Measurements from ENCODE around the gene DNM1L.

Gene DNM1L

DNA sequence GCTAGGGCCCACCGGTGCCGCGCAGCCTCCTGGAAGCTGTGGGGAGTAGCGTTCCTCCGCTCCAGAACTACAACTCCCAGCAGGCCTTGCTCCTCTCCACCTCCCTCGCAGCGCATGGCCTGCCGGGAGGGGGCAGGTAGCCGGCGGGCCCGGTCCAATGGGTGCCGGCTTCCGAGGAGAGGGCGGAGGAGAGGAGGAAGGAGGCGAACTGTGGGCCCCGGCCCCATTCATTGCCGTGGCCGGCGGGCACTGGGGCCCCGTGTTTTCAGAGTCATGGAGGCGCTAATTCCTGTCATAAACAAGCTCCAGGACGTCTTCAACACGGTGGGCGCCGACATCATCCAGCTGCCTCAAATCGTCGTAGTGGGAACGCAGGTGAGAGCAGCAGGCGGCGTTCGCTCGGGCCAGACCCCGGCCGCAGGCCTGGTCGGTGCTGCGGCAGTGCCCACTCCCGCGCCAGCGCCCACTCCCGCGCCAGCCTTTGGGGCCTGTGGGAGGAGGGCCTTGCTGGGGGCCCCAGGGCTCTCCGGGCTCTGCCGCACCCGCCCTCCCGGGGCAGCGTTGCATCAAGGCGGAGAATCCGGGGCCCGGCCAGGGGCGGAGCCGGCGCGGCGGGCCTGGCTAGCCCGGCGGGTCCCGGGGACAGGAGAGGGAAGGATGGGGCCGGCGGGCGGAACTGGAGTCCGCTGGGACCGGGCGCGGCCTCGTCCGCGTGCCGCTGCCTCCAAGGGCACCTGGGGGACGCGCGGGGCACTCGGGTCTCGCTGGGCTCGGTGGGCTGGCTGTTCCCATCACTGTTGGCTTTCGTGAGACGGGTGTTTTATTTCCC, at the start of gene DNM1L:
TSS of gene DNM1L (plus strand) at position 211 of the 829 bp plus-strand sequence. CDS start at position 274, 63 bp downstream.
- DNase-seq, result peak; percentile 82

DNA sequence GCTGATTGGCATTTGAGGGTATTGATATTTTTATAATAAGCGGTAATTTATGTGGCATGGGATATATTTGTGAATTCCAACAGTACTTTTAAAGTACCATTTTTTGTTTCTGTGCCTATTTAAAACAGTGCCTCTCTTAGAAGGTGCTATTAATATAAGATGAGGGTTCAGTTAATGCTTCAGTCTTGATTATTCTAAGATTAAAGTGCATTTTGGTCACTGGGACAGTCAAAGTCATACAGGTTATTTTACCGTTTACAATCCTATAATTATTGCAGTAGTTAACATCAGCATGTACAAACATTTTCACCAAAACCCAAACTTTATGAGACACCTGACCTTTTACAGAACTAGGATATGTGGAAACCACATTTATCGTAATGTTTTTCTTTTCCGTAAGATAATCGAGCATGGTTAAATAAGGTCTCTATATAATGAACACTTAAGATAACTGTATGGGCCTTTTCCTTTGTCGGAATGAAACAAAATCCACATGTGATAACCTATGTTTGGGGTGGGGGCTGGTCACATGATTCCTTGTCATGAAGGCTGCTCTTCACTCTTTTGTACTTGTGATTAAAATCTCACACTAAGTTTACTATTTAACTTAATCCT, 37.7 kb upstream of the DNM1L start:
- DNase-seq, result no peak

DNA sequence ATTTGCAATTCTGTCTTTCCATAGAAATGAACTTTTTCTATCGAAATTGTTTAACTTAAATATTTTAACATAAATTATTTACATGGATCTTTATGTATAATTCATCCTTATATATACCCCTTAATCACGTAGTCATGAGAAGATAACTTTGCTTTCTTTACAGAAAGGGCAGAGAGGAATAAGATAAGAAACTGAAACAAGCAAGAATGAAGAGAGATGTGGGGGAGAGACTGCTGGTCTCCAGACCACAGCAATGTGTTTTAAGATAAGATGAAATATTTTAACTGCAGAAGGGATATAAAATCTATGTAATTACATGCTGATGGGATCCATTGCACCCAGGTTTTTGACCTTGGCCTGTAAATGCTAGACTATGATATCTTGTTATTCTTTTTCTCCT, 34.7 kb upstream of the DNM1L start:
- DNase-seq, result peak; percentile 37

DNA sequence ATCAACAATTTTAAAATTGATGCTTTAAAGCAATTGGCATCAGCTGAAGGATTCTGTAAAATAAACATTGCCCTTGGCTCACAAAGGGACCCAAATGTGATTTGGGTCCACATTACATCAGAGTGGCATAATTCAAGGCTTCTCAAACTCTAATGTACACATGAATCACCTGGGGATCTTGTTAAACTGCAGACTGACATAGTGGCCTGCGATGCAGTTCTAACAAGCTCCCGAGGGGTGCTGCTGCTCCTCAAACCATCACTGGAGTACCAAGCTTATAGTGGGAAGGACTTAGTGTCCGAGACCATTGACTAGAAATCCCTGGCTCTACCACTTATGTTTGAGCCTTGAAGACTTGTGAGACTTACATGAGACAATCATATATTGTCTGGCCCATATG, 31.8 kb upstream of the DNM1L start:
- no peak for DNase-seq

DNA sequence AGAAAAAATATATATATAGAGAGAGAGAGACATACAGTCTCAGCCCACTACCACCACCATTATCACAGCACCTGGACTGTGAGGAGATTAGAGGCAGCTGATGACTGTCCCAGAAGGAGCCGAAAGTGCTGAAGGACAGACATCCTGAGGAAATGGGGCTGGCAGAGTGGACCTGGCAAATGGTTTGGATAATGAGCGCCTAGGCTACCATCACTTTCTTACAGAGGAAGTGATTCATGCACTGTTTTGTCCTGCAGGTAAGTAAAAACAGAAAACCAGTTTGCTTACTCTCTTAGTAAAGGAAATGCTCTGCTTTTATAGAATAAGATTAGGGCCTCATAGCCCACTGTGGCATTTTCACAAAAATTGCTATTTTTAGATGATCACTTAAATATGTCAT, 28.6 kb upstream of the DNM1L start:
- DNase-seq, result no peak

DNA sequence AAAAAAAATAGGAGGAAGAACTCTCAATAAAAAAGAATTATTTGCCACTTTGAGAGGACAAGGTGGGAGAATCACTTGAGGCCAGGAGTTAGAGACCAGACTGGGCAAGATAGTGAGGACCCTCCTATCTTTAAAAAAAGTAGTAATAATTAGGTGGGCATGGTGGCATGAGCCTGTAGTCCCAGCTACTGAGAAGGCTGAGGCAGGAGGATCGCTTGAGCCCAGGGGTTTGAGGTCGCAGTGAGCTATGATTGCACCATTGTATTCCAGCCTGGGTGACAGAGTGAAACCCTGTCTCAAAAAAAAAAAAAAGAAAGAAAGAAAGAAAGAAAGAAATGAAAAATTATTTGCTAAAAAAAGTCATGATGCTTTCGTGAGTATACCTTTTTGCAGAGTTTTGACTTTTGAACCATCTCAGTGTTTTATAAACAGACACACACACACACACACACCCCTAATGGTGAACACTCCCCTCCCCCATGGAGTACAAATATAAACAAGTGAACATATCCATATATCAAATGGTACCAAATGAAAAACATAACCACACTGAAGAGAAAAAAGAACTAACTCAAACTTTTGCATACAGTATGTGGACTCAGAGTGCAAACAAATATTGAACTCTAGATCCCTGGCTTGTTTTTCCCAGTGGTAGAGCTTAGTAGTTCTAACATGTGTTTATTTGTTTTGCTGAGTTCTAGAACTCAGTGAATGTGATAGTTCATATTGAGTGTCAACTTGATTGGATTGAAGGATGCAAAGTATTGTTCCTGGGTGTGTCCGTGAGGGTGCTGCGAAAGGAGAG, 27.7 kb upstream of the DNM1L start:
- no peak for DNase-seq

DNA sequence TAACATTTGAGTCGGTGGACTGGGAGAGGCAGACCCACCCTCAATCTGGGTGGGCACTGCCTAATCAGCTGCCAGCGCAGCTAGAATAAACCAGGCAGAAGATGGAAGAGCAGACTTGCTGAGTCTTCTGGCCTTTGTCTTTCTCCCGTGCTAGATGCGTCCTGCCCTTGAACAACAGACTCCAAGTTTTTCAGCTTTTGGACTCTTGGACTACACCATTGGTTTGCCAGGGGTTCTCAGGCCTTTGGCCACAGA, 27.2 kb upstream of the DNM1L start:
- DNase-seq, result no peak

DNA sequence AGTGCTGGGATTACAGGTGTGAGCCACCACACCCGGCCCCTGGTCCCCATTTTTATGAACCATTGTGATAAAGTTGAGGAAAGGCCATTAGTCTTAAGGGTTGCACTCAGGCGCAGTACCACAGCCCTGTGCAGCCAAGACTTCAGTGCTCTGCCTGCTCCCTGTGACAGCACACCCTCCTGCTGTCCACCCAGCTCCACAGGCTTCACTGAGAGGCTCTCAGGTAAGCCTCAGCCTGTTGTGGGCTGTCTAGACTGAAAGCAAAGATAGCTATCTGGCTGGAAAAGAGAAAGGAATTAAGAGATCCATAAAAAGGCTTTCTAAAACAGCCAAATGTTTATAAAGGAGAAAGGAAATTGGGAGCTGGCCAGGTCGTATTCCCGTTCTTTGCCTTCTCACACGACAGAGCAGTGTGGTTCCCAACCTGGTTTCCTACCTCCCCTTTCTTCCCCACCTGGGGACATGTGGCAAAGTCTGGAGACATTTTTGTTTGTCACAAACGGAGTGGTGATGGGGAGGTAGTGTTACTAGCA, 19.1 kb upstream of the DNM1L start:
- no peak for DNase-seq

DNA sequence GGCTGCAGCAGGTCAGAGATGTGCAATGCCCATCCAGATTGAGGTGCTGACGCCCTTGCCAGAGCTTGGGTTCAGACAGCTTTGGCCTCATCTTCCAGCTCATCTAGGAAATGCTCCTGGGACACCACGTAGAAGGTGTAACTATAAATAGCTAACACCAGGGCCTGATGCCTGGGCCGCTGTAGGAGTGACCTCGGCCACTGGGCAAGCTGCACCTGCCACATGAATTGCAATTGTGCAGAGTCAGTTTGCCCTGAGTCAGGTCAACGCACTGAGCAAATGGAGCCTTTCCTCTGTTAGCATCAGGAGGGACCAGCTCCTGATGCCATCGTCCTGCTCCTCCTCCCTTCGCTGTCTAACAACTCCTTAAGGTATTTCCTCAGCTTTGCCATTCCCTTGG, 17.4 kb upstream of the DNM1L start:
- no peak for DNase-seq

DNA sequence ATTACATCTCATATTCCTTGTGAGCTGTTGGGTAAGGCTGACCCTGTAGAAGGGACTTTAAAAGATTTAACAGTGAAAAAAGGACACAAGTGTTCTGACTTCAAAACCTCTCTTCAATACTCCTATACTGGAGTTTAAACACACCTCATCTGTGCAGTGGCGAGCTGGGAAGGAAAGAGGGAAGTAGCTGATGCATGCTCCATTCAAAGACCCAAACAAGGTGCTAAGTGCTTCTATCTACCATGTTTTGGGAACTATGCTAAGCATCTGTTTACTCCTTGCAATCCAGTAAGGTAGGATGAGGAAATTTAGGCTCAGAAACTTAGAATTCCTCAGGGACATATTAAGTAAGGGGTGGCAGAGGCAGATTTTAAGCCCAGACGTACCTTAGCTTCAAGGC, 16.4 kb upstream of the DNM1L start:
- DNase-seq, result no peak

DNA sequence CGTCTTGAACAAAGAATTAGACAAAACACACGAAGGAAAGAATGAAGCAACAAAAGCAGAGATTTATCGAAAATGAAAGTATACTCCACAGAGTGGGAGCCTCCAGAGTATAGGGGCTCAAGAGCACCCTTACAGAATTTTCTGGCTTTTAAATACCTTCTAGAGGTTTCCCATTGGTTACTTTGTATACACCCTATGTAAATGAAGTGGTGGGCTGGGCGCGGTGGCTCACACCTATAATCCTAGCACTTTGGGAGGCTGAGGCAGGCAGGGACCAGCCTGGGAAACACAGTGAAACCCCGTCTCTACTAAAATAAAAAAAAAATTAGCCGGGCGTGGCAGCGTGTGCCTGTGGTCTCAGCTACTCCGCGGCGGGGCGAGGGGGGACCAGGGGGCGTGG, 13.1 kb upstream of the DNM1L start:
- no peak for DNase-seq

DNA sequence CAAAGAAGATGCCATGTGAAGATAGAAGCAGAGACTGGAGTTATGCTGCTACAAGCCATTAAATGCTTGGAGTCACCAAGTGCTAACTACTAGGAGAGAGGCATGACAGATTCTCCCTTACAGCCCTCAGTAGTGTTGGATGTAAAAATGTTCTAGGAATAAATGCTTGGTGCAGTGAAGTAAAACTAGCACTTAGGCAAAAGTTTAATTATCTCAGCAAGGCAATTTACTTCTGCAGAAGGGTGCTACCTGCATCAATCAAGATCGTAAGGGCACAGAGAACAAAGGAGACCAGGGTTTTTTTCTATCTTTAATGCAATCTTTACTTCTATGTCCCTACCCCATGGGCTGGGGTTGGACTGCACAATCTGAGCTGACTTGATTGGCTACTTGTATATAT, 9.5 kb upstream of the DNM1L start:
- no peak for DNase-seq

DNA sequence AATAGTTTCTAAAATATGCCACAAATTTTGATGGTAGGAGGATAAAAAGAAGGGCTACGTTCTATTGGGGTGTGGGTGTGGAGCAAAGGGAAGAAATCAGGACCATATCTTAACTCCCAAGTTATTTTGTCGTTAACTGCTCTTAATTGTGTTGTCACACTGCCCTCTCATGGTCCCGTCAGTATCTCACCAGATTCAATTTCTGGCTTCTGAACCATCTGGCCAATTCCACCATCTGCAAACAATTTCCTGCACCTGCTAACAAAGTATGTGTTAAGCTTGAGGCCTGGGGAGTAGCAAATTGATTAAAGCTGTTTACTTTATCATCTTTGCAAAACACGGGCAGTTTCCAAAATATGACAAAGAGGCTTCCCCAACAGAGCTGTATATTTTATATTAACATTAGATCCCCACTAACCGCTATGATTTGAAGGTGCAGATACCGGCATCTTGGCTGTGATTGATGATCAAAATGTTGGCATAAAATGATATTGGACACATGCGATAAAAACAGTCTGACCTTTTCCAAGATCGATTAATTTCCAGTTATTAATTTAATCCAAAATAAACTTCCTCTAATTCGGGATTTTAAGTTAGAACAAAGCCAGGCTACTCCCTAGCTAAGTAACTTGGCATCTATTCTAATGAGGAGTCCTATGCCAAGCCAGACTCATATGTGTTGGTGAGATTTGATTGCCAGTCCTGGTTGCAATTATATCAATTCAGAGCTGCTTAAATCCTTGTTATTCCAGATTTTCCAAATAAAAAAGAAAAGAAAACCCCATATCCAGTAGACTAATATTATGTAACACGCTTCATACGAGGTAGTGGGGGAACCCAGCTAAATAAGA, 6.9 kb upstream of the DNM1L start:
- peak; percentile 31 for DNase-seq

DNA sequence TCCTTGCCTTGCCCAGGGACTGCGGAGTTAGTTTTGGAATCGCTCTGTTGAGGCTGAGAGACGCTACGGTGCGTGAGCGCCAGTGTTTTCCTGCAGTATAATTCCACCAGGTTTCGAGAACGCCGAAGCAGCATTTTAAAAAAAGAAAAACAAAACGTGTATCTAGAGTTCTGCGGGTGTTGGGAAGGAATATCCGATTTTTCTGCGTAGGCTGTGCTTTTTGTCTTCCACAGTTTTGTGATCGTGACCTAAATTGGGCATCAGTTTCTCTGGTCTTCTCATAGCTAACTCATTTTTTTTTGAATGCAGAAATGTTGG, 778 bp downstream of the DNM1L start:
- DNase-seq, result no peak

DNA sequence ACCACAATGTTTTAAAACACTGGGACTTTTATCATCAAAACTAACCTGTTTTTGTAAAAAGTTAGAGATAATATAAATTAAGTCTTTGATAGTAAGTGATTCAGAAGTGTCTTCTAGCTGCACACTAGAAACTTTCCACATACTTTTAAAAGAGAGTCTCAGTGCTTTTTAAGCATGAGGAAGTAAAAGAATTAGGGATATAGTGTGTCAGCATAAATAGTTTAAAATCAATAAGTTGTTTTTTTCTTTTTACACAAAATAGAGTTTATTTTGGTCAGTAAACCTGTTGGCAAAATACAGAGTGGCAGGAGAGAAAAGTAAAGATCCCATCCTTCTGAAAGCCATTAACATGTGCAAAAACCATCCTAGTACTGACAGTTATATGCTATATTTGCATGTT, 1.7 kb downstream of the DNM1L start:
- DNase-seq, result no peak

DNA sequence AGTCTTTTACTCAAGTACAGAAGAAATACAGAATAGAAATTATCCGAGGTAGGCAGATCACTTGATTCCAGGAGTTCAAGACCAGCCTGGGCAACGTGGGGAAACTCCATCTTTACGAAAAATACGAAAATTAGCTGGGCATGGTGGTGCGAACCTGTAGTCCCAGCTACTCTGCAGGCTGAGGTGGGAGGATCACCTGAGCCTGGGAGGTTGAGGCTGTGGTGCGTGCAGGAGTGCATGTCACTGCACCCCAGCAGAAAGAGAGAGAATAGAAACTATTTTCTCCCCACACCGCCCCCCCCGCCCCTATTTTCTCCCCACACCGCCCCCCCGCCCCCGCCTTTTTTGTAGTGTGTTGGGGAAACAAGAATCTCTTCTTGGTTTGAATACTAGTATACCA, 2.2 kb downstream of the DNM1L start:
- no peak for DNase-seq

DNA sequence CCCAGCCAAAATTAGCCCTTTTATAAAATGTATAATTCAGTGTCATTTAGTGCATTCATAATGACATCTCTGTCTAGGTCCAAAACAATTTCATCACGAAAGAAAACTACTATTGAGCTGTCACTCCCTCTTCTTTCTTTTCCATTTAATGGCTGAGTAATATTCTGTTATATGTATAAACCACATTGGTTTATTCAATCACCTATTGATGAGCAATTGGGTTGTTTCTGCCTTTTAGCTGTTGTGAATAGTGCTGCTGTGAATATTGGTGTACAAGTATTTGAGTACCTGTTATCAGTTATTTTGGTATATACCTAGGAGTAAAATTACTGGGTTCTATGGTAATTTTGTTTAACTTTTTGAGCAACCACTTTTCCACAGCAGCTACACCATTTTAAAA, 7.2 kb downstream of the DNM1L start:
- no peak for DNase-seq

DNA sequence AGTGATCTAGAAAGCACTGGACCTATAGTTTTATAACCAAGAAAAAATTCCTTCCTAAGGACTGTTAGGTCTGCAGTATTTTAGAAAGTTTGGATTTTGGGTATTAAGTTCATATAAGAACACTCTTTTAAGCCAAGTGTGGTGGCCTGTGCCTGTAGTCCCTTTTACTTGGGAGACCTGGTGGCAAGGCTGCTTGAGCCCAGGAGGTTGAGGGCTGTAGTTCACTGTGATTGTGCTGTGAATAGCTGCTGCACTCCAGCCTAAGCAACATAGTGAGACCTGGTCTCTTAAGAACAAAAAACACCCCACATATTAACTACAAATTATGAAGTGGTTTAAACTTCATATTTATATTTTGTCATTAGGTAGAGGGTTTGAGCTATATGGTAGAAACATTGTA, 9.7 kb downstream of the DNM1L start:
- DNase-seq, result no peak

DNA sequence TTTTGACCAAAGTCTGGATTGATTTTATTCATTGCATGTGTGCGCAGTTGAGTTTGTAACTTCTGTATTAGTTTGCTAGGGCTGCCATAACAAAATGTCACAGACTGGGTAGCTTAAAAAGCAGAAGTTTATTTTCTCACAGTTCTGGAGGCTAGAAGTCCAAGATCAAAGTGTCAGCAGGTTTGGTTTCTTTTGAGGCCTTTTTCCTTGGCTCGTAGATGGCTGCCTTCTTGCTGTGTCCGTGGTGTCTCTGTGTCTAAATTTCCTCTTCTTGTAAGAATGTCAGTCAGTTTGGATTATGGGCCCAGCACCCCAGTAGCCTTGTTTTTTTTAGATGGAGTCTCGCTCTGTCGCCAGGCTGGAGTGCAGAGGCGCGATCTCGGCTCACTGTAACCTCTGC, 11.8 kb downstream of the DNM1L start:
- no peak for DNase-seq

DNA sequence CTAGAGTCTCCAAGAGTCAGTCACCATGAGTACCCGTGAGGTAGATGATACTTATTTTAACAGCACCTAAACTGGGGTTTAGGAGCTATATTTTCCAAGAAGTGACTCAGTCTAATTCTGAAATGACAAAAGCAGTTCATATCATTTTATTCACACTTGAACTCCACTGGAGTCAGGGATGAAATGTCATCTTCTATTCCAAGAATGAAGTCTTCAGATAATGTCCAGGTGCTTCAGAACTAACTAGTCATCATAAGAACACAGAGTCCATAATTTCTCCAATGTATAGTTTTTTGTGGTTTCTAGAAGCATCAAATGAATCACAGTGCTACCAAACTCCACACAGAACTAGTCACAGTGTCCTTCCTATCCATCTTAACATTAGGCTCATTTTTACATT, 13.3 kb downstream of the DNM1L start:
- no peak for DNase-seq

DNA sequence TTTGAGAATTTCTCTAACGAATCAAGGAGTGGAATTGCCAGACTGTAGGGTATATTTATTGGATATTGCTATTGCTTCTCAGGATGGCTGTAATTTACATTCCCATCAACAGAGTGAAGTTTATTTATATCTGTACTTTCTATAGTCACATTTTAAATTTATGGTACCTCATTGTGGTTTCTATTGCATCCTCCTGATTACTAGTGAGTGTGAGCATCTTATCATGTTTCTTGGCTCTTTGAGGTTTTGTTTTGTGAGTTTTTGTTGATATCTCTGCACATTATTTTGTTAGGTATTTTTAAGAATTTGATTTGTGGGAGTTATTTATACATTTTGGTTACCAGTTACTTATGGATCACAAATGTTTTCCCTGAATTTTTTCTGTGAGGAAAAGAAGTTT, 13.9 kb downstream of the DNM1L start:
- no peak for DNase-seq

DNA sequence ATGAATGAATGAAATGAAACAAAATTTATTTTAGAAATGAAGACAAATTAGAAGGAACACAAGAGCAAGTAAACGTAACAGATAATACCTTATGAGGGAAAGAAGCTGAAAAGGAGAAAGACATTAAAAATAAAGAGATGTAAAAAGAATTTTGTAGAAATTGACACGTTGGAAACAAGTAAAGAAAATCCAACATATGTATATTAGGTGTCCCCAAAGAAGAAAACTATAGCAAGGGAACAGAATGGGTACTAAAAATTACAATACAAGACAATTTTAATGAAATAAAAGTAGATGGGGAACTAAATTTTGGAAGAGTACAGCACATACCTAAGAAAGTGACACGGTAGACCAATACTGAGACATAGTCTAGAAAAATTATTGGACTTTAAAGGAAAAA, 16.7 kb downstream of the DNM1L start:
- DNase-seq, result no peak

DNA sequence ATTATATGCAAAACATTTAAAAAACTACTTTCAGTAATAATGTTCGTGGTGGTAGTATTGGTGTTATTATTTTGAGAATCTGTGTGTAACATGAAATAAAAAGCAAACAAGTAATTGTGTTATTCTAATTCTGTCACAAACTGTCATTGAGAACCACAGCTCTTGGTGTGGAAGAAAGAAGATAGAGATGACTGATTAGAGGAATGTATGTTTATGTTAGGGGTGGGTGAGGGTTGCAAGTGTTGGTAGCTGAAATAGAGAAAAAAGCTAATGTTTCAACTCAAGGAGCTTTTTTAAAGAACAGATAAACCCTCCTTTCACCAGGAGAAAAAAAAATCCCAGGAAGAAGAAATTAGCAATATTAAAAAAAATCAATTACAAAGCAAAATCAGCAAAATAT, 18.3 kb downstream of the DNM1L start:
- DNase-seq, result no peak
